T-helper 2 cell (primary cell): ENCODE data around the gene OTOA.
"Not testable (repeated sequence)": the region's sequence is repeated elsewhere in the genome, so short reads cannot be mapped to it uniquely, and the experiment has no call there.

ENCODE experiments used
- DNase-seq, 5 experiments: peaks; one replicate each; pipeline versions ENCODE4 v3.0.0 to v3.0.0-alpha.2; 2012 to 2022

Gene OTOA

GRCh38 chr16:21723532-21723931, 59.8 kb downstream of the OTOA start:
- no peak for DNase-seq

- peak in 1 of 5 experiments; percentile 15 for DNase-seq
These were observed 63.6 kb downstream of the OTOA start for GRCh38 chr16:21727344-21727743.

GRCh38 chr16:21731233-21731632, 67.5 kb downstream of the OTOA start:
- DNase-seq, result not testable (repeated sequence)

GRCh38 chr16:21740637-21741036, 76.9 kb downstream of the OTOA start:
- DNase-seq, result not testable (repeated sequence)

- DNase-seq, result peak in 1 of 5 experiments; percentile 20
These were observed 92.7 kb downstream of the OTOA start for GRCh38 chr16:21756192-21757079.

- DNase-seq, result not testable (repeated sequence)
These were observed 93.4 kb downstream of the OTOA start for GRCh38 chr16:21757080-21757671.

- DNase-seq, result not testable (repeated sequence)
These were observed 104.5 kb downstream of the OTOA start for GRCh38 chr16:21768280-21768679.

- DNase-seq, result not testable (repeated sequence)
These were observed 105.0 kb downstream of the OTOA start for GRCh38 chr16:21768810-21769209.

GRCh38 chr16:21769284-21769683, 105.5 kb downstream of the OTOA start:
- DNase-seq, result not testable (repeated sequence)

- not testable (repeated sequence) for DNase-seq
These were observed 106.8 kb downstream of the OTOA start for GRCh38 chr16:21770584-21770983.

GRCh38 chr16:21772547-21773206, 108.9 kb downstream of the OTOA start:
- DNase-seq, result not testable (repeated sequence)

GRCh38 chr16:21773207-21773553, 109.4 kb downstream of the OTOA start:
- not testable (repeated sequence) for DNase-seq

- not testable (repeated sequence) for DNase-seq
These were observed 116.8 kb downstream of the OTOA start for GRCh38 chr16:21780525-21780924.

GRCh38 chr16:21790506-21790905, 126.7 kb downstream of the OTOA start:
- not testable (repeated sequence) for DNase-seq

- not testable (repeated sequence) for DNase-seq
These were observed 129.5 kb downstream of the OTOA start for GRCh38 chr16:21793310-21793709.

- DNase-seq, result not testable (repeated sequence)
These were observed 134.8 kb downstream of the OTOA start for GRCh38 chr16:21798601-21799000.

- peak in 1 of 5 experiments; percentile 25 for DNase-seq
These were observed 138.0 kb downstream of the OTOA start for GRCh38 chr16:21801538-21802374.

- not testable (repeated sequence) for DNase-seq
These were observed 138.6 kb downstream of the OTOA start for GRCh38 chr16:21802375-21802663.
